Activated naive CD4-positive, alpha-beta T cell treated with Interleukin-2 at 50 U/mL for 16 hours (primary cell): ENCODE results near the gene PTGES3.
"Not testable (repeated sequence)": the region's sequence is repeated elsewhere in the genome, so short reads cannot be mapped to it uniquely, and the experiment has no call there.

Experiments
- DNase-seq: peaks from one replicate; pipeline ENCODE4 v3.0.0-alpha.2; 2020

Gene PTGES3

DNA sequence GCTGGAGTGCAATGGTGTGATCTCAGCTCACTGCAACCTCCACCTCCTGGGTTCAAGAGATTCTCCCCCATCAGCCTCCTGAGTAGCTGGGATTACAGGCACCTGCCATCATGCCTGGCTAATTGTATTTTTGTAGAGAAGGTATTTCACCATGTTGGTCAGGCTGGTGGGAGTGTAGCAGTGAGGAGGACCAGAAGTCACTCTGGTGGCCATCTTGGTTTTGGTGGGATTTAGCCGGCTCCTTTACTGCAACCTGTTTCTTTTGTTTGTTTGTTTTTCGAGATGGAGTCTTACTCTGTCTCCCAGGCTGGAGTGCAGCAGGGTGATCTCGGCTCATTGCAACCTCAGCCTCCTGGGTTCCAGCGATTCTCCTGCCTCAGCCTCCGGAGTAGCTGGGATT lies 16.4 kb upstream of the PTGES3 start:
- not testable (repeated sequence) for DNase-seq

DNA sequence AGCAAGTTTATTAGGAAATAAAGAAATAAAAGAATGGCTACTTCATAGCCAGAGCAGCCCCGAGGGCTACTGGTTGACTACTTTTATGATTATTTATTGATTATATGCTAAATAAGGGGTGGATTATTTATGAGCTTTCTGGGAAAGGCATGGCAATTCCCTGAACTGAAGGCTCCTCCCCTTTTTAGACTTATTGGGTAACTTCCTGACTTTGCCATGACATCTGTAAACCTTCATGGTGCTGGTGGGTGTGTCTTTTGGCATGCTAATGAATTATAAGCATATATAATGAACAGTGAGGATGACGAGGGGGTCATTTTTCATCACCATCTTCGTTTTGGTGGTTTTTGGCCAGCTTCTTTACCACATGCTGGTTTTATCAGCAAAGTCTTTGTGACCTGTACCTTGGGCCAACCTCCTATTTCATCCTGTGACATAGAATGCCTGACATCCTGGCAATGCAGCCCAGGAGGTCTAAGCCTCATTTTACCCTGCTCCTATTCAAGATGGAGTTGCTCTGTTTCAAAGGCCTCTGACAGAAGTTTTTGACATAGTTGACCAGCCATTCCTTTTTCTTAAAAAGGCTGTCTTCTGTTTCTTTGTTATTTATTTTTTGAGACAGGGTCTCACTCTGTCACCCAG lies 11.1 kb upstream of the PTGES3 start:
- no peak for DNase-seq

DNA sequence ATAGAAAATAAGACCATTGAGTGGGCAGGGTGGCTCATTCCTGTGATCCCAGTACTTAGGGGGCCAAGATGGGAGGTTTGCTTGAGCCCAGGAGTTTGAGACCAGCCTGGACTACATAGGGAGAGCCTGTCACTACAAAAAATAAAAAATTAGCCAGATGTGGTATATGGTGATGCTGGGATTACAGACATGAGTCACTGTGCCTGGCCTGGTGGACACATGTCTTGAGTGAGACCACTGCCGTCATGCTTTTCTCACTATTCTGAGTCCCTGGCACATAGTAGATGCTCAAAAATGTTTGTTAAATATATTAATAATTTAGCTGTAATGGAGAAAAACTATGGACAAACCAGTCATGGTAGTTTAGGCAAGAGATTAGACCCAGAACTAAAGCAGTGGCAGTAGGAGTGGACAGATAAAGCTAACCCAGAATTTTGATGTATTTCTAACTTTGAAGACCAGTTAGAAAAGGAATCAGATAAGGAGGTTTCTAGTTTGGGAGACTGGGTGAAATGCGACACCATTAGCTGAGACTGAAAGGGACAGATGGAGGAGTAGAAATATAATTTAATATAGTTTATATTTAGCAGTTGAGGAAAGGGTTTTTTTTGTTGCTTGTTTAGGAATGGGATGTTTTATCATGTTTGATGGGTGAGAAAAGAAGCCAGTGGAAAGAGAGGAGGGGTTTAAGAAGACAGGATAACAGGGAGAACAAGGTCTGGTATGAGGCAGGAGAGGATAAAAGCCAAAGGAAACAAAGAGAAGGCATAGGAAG lies 7.4 kb upstream of the PTGES3 start:
- no peak for DNase-seq

DNA sequence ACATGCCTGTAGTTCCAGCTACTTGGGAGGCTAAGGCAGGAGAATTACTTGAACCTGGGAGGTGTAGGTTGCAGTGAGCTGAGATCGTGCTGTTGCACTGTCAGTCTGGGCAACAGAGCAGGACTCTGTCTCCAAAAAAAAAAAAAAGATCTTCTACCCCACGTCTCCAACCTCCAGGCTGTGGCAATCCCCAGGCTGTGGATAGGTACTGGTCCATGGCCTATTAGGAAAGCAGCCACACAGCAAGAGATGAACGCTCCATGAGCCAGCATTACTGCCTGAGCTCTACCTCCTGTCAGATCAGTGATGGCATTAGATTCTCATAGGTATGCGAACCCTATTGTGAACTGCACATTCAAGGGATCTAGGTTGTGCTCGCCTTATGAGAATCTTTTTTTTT lies 6.1 kb upstream of the PTGES3 start:
- no peak for DNase-seq

DNA sequence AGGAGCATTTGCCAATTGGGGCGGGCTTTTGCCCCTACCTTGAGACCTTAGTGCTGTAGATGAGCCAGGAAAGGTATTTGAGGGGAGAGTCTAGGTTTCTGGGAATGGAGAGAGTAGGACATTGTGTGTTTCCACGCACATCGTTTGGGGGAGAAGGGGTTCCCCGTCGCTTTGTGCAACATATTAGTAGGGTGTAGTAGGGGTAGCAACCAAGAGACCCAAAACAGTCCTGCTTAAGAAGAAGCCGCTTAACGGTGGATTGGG lies 694 bp upstream of the PTGES3 start:
- DNase-seq = no peak

DNA sequence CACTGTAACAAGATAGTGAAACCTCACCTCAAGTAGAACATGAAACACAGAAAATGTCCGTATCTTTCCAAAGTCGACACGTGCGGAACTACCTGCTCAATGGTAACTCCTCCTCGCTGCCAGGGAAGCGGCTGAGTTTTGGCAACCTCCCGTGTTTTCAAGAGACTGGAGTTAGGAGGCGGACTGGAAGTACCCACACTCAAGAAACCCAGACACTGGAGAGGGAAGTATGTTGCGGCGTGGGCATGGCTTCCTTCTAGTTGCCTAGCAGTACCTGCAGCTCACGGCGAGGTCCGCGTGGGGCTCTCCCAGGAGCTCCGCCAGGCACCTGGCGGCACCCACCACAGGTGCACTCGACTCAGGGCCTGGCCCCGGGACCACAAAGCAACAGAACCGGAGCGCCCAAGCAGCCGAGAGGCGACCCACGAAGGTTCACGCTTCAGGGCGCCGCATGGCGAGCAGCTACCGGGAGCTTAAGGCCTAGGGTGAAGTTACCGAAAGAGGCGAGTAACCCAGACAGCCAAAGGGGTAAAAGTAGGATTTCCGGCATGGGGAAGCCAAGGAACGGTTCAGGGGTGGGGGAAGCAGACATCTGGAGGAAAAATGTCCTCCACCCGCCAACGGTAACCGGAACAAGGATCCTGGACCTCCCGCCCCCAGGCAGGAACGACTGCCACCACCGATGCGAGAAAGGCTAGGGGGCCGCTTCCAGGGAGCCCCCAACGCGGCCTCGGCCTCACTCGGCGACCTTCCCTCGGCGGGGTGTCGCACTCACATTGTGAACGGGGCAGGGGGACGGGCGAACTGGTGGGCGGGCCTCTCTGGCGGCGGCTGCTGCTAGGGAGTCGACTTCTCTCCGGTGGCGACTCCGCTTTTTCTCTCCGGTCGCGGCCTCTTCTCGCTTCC lies 608 bp downstream of the PTGES3 start:
- DNase-seq = peak; percentile 67

DNA sequence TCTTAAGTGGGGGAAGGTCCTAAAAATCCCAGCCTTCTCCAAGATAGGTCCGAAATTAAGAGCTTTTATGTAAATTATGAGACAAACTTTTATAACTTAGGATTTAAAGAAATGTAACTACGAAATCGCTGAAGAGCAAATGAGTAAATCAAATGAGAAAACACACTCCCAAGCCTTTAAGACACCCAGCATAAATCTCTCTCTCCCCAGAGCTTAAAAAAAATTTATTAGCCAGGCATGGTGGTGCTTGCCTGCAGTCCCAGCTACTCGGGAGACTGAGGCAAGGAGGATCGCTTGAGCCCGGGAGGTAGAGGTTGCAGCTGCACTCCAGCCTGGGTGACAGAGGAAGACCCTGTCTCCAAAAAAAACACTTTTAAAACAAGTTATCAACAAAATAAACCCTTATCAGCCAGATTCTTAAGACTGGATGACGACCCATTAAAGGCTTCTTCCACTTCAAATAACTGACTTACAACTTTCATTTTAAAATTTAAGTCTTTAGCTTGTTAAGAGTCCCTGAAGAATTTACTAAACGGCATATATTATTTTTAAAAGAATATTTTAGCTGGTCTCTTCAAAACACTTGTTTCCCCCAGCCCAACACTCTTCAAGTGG lies 3.2 kb downstream of the PTGES3 start:
- no peak for DNase-seq

DNA sequence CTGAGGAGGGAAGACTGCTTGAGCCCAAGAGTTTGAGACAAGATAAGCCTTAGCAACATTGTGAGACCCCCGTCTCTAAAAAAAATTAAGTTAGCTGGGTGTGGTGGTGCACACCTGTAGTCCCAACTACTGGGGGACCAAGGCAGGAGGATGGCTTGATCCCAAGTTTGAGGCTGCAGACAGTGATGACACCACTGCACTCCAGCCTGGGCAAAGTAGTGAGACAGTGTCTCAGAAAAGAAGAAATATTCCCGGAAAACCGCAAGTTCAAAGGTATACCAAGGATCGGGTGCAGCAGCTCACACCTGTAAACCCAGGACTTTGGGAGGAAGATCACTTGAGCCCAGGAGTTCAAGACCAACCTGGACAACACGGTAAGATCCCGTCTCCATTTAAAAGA lies 5.8 kb downstream of the PTGES3 start:
- DNase-seq = no peak

DNA sequence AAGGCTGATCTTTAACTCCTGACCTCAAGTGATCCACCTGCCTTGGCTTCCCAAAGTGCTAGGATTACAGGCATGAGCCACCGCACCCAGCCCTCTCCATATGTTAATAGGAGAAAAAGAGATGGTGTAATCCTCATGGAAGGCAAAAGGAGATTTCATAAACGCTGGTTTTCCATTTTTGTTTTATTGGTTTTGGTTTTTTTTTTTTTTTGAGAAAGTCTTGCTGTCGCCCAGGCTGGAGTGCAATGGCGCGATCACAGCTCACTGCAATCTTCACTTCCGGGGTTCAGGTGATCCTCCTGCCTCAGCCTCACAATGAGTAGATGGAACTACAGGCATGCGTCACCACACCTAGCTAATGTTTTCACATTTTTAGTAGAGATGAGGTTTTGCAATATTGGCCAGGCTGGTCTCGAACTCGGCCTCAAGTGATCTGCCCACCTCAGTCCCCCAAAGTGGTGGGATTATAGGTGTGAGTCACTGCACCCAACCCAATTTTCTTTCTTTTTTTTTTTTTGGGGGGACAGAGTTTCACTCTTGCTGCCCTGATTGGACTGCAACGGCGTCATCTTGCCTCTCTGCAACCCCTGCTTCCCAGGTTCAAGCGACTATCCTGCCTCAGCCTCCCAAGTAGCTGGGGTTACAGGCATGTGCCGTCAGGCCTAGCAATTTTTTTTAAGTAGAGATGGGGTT lies 8.1 kb downstream of the PTGES3 start:
- DNase-seq = no peak

DNA sequence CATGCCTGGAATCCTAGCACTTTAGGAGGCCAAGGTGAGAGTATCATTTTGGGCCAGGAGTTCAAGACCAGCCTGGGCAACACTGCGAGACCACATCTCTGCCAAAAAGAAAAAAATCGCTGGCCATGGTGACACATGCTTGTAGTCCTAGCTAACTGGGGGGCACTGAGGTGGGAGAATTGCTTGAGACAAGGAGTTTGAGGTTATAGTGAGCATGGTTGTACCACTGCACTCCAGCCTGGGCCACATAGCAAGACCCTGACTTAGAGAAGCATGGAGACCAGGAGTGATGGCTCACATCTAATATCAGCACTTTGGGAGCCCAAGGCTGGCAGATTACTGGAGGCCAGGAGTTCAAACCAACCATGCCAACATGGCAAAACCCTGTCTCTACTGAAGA lies 9.2 kb downstream of the PTGES3 start:
- DNase-seq = no peak

DNA sequence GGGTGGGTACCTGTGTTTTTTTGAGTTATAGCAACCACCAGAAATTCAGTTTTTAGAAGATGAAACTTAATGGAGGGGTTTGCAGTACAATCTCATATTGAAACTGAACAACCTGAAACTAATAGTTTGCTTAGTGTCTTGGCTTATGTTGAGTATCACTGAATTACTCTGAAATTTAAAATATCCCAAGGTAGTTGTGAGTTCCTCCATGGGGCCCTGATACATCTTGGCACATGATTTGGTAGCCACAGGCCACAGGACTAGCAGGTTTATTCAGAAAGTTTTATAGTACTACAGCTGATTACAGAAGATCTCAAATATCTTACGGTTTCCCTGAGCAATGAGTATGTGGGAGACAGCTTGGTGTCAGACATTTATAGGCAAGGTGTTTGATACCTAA lies 10.4 kb downstream of the PTGES3 start:
- peak; percentile 37 for DNase-seq

DNA sequence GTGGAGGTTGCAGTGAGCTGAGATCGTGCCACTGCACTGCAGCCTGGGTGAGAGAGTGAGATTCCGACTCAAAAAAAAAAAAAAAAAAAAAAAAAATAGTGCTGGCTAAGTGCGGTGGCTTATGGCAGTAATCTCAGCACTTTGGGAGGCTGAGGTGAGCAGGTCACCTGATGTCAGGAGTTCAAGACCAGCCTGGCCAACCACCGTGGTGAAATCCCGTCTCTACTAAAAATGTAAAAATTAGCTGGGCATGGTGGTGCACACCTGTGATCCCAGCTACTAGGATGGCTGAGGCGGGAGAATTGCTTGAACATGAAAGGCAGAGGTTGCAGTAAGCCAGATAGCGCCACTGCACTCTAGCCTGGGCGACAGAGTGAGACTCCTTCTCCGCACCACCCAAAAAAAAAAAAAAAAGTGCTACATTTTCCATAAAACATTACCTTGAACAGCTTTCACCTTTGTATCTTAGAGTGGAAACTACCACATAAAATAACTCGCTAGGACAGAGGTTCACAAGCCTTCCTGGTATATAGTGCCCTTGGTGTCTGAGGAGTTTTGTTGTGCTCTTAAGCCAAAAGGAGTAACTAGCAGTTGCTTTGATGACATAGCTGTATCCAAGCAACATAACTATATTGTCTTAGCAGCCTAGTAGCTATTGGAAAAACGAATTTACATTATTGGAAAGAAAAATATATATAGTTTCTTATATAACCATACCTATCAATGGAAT lies 11.1 kb downstream of the PTGES3 start:
- no peak for DNase-seq

DNA sequence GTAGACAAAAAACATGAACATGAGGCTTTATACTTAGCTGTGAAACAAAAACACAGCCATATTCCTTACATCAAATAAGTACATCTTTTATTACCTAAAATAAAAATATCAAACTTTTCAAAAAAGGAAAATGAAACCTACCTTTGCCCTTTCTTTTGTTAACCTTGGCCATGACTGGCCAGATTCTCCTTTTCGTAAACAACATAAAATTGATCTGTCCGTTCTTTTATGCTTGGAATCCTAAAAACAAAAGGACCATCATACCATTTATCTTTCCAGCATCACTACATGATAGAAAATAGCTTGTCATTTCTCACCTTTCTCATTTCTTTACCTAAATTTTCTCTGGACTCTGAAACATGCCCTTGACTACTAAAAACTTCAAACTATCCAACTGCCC lies 16.5 kb downstream of the PTGES3 start:
- DNase-seq = no peak

DNA sequence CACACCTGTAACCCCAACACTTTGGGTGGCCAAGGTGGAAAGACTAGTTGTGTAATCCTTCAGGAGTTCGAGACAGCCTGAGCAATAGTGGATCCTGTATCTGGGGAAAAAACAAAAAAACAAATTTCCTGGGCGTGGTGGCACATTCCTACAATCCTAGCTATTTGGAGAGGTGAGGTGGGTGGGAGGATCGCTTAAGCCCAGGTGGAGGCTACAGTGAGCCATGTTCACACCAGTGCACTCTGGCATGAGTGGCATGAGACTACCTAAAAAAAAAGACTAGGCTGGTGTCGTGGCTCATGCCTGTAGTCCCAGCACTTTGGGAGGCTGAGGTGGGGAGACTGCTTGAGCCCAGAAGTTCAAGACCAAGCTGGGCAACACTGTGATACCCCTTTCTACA lies 17.2 kb downstream of the PTGES3 start:
- DNase-seq = no peak

DNA sequence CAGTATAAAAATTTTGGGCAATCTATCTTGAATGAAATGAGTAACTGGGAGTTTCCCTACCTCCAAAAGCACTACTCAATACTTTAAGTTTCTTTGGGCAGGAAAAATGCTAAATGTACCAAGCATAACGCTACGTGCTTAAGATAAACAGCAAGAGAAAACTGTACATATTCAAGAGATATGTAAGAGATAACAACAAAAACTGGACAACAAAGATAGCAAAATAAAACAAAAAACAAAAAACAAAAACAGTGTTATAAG lies 20.0 kb downstream of the PTGES3 start:
- DNase-seq = no peak

DNA sequence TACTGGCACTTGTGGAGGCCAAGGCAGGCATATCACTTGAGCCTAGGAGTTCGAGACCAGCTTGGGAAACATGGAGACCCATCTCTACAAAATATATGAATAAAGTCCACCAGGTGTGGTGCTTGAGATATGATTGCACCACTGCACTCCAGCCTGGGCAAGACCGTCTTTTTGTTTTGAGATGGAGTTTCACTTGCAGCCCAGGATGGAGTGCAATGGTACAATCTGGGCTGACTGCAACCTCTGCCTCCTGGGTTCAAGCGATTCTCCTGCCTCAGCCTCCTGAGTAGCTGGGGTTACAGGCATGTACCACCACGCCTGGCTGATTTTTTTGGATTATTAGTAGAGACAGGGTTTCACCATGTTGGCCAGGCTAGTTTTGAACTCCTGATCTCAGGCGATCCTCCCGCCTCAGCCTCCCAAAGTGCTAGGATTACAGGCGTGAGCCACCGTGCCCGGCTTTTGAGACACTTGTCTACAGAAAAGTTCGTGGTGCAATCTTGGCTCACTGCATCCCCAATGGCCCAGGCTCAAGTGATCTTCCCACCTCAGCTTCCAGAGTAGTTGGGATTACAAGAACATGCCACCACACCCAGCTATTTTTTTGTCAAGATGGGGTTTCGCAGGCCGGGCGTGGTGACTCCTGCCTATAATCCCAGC lies 26.0 kb downstream of the PTGES3 start:
- no peak for DNase-seq

DNA sequence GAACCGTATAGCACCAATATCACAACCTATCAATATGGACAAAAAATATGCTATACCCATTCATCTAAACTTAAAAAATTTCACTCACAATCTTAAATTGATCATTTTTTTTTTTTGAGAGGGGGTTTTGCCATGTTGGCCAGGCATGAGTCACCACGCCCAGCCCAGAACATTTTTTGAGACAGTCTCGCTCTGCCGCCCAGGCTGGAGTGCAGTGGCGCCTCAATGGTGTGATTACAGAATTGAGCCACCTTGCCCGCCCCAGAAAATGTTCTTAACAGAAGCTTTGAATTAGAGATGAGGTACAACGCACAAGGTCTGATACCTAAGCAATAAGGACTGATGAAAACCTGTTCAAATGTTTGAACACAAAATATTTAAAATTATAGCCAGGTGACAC lies 26.5 kb downstream of the PTGES3 start:
- no peak for DNase-seq

DNA sequence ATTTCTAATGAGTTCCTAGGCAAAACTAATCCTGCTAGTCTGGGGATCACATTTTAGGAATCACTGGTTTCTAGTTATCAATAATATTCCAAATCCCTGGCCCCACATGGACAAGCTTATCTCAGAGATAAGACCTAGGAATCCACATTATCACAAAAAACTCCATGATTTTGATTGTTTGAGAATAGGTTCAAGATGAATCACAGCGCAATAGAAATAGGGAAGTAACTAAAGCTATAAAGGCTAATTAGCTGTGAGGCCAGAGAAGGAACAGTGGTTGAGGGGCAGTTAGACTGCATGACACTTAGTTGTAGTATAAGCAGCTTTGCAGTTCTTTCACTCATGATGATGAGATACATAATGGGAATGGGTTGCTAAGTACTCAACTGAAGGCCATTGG lies 29.2 kb downstream of the PTGES3 start:
- DNase-seq = no peak

DNA sequence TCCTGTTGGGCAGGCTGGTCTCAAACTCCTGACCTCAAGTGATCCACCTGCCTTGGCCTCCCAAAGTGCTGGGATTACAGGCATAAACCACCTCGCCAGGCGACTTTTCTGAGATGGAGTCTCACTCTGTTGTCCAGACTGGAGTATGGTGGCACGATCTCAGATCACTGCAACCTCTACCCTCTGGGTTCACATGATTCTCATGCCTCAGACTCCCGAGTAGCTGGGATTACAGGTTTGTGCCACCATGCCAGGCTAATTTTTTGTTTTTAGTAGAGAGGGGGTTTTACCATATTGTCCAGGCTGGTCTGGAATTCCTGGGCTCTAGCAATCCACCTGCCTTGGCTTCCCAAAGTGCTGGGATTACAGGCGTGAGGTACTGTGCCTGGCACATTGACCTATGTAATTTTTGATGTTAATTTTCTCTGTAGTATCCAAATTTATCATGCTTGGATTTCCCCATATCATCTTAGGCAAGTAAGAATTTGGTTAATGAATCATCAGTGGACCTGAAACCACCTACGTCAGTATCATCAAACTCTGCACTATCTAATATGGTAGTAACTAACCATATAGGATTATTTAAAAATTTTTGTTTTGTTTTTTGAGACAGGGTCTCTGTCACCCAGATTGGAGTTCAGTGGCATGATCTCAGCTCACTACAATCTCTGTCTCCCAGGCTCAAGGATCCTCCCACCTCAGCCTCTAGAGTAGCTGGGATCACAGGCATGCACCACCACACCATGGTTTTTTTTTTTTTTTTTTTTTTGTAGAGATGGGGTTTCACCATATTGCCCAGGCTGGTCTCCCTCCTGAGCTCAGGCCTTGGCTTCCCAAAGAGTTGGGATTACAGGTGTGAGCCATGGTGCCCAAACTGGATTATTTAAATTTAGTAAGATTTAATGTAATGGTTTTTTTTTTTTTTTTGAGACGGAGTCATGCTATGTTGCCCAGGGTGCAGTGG lies 30.4 kb downstream of the PTGES3 start:
- no peak for DNase-seq

DNA sequence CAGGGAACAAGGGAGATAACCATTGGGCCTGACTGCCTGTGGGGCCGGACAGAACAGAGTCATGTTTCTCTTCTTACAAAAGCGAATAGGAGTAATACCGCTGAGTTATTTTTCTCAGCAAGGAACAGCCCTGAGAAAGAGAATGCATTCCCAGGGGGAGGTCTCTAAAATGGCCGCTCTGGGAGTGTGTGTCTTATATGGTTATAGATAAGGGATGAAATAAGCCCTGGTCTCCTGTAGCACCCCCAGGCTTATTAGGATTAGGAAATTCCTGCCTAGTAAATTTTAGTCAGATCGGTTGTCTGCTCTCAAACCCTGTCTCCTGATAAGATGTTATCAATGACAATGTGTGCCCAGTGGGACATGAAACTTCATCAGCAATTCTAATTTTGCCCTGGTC lies 34.3 kb downstream of the PTGES3 start:
- not testable (repeated sequence) for DNase-seq

DNA sequence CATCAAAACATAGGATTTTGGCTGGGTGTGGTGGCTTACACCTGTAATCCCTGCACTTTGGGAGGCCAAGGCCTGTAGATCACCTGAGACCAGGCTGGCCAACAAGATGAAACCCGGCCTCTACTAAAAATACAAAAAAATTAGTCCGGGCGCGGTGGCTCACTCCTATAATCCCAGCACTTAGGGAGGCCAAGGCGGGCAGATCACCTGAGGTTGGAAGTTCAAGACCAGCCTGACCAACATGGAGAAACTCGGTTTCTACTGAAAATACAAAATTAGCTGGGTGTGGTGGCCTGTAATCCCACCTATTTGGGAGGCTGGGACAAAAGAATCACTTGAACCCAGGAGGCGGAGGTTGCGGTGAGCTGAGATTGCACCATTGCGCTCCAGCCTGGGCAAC lies 40.1 kb downstream of the PTGES3 start:
- not testable (repeated sequence) for DNase-seq
